ENCODE measurements around the gene CAMSAP3.

CAMSAP3 gene, protein sequence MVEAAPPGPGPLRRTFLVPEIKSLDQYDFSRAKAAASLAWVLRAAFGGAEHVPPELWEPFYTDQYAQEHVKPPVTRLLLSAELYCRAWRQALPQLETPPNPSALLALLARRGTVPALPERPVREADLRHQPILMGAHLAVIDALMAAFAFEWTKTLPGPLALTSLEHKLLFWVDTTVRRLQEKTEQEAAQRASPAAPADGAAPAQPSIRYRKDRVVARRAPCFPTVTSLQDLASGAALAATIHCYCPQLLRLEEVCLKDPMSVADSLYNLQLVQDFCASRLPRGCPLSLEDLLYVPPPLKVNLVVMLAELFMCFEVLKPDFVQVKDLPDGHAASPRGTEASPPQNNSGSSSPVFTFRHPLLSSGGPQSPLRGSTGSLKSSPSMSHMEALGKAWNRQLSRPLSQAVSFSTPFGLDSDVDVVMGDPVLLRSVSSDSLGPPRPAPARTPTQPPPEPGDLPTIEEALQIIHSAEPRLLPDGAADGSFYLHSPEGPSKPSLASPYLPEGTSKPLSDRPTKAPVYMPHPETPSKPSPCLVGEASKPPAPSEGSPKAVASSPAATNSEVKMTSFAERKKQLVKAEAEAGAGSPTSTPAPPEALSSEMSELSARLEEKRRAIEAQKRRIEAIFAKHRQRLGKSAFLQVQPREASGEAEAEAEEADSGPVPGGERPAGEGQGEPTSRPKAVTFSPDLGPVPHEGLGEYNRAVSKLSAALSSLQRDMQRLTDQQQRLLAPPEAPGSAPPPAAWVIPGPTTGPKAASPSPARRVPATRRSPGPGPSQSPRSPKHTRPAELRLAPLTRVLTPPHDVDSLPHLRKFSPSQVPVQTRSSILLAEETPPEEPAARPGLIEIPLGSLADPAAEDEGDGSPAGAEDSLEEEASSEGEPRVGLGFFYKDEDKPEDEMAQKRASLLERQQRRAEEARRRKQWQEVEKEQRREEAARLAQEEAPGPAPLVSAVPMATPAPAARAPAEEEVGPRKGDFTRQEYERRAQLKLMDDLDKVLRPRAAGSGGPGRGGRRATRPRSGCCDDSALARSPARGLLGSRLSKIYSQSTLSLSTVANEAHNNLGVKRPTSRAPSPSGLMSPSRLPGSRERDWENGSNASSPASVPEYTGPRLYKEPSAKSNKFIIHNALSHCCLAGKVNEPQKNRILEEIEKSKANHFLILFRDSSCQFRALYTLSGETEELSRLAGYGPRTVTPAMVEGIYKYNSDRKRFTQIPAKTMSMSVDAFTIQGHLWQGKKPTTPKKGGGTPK
- total RNA-seq, result 1.5 reads per million

DNA sequence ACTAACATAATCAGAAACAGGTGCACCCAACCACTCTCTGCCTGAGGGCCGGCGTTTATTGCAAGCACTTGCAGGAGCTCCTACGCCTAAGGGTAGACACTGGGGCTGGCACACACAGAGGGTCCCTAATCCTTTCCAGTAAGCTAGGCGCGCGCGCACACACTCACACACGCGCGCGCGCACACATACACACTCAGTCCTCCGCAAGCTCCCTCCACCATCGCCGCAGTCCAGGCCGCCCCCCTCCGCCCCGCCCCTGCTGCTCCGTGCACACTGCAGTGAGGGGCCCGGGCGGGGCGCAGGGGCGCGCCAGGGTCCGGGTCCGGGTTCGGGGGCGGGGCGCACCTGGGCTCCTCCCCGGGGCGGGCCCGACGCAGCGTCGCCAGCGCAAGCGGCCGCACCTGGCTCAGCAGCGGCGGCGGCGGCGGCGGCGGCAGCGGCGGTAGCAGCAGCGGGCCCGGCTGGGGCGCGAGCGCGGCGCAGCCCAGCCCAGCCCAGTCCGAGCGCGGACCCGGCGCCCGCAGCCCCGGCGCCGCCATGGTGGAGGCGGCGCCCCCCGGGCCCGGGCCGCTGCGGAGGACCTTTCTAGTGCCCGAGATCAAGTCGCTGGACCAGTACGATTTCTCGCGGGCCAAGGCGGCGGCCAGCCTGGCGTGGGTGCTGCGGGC lies at the start of gene CAMSAP3:
TSS of gene CAMSAP3 (plus strand) at position 398 of the 668 bp plus-strand sequence. CDS start at position 538, 140 bp downstream.
- DNase-seq, result no peak

DNA sequence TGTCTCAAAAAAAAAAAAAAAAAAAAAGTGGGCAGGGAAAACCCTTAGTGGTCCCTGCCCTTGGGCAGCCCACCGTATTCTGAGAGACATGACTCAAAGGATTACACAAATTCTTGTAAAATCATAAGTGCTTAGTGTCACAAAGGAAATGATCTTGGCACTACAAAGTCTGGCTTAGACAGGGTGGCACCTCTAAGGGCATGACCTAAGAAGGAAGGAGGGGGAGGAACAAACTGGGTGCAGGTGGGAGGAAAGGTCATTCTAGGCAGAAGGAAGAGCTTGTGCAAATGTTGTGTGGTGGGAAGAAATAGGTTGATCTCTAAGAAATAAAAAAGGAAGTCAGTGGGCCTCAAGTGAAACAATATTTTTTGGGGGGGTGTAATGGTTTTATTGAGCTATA lies 49.8 kb upstream of the CAMSAP3 start:
- DNase-seq, result no peak

DNA sequence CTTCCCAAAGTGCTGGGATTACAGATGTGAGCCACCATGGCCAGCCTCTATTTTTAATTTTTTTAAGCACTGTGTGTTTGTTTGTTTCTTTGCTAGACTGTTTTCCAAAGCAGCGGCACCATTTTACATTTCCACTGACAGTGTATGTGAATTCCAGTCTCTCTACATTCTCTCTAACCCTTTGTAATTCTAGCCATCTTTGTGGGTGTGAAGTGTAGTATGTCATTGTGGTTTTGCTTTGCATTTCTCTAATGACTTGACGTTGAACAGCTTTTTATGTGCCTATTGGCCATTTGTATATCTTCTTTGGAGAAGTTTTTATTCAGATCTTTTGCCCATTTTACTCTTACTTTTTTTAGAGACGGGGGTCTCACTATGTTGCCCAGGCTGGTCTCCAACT lies 48.5 kb upstream of the CAMSAP3 start:
- DNase-seq, result no peak

DNA sequence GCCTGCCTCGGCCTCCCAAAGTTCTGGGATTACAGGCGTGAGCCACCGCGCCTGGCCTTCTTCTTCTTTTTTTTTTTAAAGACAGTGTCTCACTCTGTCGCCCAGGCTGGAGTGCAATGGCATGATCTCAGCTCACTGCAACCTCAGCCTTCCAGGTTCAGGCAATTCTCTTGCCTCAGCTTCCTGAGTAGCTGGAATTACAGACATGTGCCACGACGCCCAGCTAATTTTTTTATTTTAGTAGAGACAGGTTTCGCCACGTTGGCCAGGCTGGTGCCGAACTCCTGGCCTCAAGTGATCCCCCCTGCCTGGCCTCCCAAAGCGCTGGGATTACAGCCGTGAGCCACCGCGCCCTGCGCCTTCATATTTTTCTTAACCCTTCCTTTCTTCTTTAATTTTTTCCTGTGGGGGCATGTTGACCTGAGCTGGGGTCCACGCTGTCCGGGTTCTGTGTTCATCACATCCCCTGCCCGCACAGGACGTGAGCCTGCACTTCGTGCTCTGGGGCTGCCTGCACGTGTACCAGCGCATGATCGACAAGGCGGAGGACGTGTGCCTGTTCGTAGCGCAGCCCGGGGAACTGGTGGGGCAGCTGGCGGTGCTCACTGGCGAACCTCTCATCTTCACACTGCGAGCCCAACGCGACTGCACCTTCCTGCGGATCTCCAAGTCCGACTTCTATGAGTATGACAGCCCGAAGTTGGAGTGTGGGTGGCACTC lies 46.1 kb upstream of the CAMSAP3 start:
- no peak for DNase-seq

DNA sequence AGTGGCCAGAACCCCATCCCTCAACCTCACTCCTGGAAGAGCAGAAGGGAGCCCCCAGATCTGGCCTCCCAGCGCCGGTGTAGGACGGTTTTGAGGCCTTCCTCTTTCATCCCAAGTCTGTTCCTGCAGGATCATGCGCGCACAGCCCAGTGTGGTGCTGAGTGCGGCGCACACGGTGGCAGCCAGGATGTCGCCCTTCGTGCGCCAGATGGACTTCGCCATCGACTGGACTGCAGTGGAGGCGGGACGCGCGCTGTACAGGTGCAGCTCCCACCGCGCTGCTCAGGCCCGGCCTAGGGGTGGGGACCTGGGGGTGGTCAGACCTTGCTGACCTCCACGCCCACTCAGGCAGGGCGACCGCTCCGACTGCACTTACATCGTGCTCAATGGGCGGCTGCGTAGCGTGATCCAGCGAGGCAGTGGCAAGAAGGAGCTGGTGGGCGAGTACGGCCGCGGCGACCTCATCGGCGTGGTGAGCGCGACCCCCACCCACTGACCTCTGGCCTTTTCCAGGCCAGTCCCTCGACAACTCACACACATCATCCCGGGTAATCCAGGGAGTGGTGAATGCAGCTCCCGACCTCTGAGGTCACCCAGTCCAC lies 45.4 kb upstream of the CAMSAP3 start:
- no peak for DNase-seq

DNA sequence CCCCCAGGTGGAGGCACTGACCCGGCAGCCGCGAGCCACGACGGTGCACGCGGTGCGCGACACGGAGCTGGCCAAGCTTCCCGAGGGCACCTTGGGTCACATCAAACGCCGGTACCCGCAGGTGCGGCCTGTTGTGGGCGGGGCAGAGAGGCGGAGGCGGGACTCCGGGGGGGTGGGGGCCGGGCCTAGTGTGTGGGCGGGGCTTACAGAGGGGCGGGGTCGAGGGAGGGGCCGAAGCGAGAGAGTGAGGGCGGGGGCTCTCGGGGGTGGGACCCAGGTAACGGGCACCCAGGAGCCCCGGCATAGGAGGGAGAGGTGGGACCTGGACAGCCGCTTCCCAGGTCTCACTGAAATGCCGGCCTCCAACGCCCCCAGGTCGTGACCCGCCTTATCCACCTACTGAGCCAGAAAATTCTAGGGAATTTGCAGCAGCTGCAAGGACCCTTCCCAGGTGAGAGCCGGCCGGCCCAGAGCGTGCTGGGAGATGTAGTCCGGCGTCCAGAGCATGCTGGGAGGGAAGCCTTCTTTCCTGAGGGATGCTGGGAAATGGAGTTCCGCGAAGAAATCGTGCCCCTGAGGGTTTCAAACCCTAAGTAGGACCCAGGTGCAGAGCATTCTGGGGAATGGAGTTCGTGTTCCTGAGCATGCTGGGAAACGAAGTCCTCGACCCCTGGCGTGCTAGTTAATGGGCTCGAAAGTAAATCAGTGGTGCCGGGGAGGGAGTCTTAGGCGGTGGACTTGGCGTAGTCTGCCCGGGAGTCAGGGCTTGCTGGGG lies 44.5 kb upstream of the CAMSAP3 start:
- no peak for DNase-seq

DNA sequence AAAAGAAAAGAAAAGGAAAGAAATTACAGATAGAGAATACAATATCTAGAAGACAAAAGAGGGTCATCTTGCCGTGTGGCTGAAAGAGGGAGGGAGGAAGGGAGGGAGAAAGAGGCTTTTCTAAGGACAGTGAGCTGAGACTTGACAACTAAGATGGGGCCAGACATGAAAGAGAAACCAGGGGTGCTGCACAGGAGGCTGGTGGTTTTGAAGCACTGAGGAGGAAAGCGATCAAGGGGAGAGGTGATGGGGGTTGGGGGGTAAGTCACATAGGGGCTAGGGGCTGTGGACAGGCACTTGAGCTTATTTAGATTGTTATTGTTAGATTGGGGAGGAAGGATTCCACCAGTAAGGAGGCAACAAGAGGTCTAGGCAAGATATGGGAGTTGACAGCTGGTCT lies 42.9 kb upstream of the CAMSAP3 start:
- DNase-seq, result no peak

DNA sequence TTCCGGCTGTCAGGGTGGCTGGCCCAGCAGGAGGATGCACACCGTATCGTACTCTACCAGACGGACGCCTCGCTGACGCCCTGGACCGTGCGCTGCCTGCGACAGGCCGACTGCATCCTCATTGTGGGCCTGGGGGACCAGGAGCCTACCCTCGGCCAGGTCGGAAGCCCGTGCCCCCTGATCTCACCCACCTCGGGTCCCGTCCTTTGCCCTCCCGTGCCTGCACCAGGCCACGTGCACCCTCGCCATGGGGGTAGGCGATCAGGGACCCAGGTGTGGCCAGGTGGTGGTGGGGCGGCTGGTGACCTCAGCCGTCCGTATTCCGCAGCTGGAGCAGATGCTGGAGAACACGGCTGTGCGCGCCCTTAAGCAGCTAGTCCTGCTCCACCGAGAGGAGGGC lies 41.1 kb upstream of the CAMSAP3 start:
- DNase-seq, result no peak

DNA sequence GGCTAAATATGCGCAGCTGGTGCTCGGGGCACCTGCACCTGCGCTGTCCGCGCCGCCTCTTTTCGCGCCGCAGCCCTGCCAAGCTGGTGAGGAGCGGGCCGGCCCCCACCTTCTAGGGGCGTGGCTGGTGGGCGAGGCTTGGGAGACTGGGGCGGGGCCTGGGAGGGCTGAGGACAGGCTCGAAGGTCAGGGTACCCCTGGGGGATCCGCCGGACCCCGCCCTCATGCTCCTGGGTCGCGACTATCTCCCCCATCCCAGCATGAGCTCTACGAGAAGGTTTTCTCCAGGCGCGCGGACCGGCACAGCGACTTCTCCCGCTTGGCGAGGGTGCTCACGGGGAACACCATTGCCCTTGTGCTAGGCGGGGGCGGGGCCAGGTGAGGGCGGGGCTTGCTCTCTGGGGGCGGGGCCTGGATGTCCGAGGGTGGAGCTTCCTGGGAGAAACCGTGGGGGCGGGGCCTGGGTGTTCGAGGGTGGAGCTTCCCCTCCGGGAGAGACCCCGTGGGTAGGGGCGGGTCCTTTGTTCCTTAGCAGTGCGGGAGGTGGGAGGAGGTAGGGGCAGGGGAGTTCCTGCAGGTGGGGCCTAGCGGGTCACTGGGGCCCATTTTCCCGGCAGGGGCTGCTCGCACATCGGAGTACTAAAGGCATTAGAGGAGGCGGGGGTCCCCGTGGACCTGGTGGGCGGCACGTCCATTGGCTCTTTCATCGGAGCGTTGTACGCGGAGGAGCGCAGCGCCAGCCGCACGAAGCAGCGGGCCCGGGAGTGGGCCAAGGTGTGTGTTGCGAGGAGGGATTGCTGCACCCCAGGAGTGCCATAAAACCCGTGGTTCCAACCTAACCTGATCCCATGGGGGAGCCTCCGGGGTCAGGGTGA lies 40.4 kb upstream of the CAMSAP3 start:
- no peak for DNase-seq

DNA sequence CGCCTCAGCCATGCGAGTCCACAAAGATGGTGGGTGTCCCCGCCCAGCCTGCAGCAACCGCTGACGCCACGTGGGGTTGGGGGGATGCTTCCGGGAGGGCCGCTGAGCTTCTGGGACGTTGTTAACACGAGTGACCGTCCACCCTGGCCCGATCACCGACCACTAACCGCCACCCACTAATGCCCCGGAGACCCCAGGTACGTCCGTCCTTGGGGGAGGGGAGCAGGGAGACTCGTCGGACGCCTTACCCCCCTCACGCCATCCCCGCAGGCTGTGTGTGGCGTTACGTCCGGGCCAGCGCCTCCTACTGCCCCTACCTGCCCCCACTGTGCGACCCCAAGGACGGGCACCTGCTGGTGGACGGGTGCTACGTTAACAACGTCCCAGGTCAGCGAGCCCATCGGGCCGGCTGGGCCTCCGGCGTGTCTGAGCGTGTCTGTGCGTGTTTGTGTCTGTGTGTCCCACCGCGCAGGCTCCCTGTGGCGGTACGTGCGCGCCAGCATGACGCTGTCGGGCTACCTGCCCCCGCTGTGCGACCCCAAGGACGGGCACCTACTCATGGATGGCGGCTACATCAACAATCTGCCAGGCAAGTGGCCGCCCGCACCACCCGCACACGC lies 38.9 kb upstream of the CAMSAP3 start:
- DNase-seq, result no peak

DNA sequence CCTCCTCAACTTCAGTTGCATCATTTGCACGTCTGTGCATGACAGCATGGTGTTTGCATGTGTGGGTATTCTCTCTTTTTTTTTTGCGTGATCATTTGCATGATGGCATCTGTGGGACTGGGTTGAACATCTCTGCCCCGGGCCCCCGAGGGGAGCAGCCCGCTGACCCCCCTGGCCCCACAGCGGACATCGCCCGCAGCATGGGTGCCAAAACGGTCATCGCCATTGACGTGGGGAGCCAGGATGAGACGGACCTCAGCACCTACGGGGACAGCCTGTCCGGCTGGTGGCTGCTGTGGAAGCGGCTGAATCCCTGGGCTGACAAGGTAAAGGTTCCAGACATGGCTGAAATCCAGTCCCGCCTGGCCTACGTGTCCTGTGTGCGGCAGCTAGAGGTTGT lies 37.0 kb upstream of the CAMSAP3 start:
- no peak for DNase-seq

DNA sequence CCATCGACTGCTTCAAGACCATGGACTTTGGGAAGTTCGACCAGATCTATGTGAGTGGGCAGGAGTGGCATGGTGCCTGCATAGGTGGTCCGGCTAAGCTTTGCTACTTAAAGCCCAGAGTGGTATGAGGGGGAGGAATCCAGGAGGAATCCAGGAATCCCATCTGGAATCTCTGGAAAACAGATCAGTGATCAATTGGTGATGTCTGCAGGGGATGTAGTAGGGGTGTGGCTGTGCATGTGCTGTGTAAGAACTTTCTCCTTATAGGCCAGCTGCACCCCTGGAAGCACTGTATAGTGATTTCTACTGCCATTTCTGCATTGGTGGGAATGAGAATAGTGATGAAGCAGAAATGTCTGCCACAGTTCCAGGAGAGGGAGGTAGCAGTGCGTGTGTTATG lies 36.6 kb upstream of the CAMSAP3 start:
- DNase-seq, result no peak

DNA sequence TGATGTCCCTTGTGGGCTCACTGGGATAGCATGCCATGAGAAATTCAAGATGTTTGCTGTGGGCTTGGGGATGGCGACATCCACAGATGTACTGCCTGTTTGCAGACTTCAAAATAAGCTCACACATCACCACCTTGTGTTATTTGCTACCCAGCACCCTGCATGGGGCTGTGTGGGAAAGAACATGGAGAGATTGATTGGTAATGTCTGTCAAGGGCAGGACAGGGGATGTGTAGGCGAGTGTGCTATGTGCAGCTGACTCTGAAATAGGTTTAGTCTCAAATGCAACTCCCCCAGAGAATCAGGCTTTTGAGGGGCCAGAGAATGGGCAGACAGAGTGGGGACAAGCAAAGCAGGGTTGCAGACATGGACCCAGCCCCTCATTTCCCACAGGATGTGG lies 35.4 kb upstream of the CAMSAP3 start:
- no peak for DNase-seq

DNA sequence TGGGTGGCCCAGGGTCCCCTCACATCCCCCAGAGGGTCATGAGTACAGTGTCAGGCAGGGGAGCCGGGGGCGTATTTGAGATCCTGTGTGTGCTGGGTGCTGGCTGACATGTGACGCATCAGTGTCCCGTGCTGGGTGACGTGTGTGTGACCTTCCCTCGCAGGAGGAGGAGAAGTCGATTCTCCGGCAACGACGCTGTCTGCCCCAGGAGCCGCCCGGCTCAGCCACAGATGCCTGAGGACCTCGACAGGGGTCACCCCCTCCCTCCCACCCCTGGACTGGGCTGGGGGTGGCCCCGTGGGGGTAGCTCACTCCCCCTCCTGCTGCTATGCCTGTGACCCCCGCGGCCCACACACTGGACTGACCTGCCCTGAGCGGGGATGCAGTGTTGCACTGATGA lies 34.3 kb upstream of the CAMSAP3 start:
- DNase-seq, result no peak

DNA sequence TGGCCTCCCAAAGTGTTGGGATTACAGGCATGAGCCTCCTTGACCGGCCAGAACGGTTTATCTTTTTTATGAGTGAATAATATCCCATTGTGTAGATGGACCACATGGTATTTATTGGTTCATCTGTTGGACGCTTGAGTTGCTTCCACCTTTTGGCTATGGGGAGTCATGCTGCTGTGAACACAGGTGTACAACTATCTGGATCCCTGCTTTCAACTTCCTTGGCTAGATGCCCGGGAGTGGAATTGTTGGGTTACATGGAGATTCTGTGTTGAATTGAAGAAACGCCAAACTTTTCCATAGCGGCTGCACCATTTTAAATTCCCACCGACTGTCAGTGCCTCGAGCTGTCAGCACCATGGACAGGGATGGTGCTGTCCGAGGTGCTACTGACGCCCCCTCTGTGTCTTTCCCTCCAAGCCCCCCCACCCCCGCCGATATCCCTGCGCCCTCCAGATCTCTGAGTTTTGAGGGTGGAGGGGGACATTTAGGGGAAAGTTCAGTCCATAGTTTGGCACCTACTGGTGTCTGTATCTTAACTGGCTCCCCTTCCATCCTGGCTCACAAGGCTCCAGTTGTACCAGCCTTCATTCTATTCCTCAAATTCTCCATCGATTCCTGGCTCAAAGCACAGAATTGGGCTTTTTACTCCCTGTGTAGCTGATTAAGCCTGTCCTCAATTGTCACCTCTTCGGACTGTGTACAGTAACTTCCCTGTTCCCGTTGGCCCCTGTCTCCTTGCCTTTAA lies 32.8 kb upstream of the CAMSAP3 start:
- no peak for DNase-seq

DNA sequence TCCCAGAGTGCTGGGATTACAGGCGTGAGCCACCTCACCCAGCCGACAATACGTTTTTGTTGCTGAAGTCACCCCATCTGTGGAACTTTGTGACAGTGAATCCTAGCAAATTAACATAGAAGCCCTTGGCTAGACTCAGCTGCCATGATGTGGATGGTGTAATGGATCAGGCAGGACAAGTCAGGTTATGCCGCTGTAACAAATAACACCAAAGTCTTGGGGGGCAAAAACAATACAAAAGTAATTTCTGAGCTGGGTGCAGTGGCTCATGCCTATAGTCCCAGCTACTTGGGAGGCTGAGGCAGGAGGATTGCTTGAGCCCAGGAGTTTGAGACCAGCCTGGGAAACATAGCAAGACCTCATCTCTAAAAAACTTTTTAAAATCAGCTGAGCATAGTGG lies 30.8 kb upstream of the CAMSAP3 start:
- DNase-seq, result no peak

DNA sequence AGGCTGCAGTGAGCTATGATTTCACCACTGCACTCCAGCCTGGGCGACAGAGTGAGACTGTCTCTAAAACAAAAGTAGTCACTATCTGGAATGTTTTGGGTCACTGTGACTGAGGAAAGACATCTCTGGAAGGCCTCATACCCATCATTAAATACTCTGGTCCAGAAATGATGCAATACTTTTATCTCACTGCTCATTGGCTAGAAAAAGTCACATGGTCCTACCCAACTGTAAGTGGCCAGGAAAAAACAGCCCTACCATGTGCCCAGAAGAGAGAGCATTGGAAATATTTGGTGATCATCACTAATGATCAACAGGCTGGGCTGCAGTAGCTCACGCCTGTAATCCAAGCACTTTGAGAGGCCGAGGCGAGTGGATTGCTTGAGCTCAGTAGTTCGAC lies 30.3 kb upstream of the CAMSAP3 start:
- DNase-seq, result no peak

DNA sequence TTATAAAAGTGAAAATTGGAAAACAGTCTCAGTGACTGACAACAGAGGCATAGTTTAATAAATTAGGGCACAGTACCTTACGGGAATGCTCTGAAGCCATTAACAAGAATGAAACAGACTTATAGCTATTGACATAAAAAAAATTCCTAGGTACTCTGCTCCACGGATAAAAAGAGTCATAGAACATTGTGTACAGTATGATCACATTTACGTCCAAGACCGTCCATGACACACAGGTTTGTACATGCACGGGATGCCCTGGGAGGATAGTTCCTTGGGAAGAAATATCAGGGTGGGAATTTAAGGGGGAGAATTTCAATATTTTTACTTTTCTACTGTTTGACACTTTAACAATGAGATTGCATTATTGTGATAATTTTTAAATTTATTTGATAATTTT lies 24.9 kb upstream of the CAMSAP3 start:
- no peak for DNase-seq
